ENCODE measurements around the gene DENND2A. TPM values are rescaled to one million over a fixed set of nuclear protein-coding genes. Genes with fewer than 3 reads are reported as not detected.
"Not testable (repeated sequence)": the region's sequence is repeated elsewhere in the genome, so short reads cannot be mapped to it uniquely, and the experiment has no call there.

Gene DENND2A
- total and polyA plus RNA-seq, 2 of the 4 experiments (the other 2 are of a cell fraction), result 7.5 to 10.3 TPM

GRCh38 chr7:140625908-140626868 is 14.4 kb downstream of the DENND2A start (continued):
- TF ChIP-seq USF2 (IDR thresholded peaks at IDR 0.05; ENCODE audit: low read depth, low read length) (no peak), CHD1 (IDR thresholded peaks at IDR 0.05; ENCODE audit: low read depth, low read length) (no peak), BHLHE40 (IDR thresholded peaks at IDR 0.05; ENCODE audit: low read depth, low read length) (peak; percentile 98)

GRCh38 chr7:140625192-140625558 is 15.4 kb downstream of the DENND2A start:
- H3K27me3 ChIP-seq (ENCODE audit: control insufficient read depth, insufficient read depth, low read length); H2AK9ac ChIP-seq (replicated peaks; ENCODE audit: low read depth, low read length, poor library complexity); in situ Hi-C loops (cut with MboI; ENCODE audit: low sequenced_read_pairs); dilution Hi-C loops (cut with HindIII; ENCODE audit: low sequenced_read_pairs, unreplicated experiment); H3K4me2 ChIP-seq (ENCODE audit: low read depth, low read length); BruUV-seq (replicated peaks); H3K56ac ChIP-seq (ENCODE audit: extremely low read depth, insufficient read depth, low read length); DNase-seq; H3K23ac ChIP-seq (ENCODE audit: low read depth, low read length); POLR2A ChIA-PET (ENCODE audit: unreplicated experiment); H4K20me1 ChIP-seq (ENCODE audit: insufficient read depth, low read length); ATAC-seq (ENCODE audit: low read depth); H3K9ac ChIP-seq (ENCODE audit: low read depth, low read length); intact Hi-C loops (cut with micrococcal nuclease); CTCF ChIA-PET; H3K4me3 ChIP-seq (ENCODE audit: insufficient read depth, low read depth, low read length); H3K27ac ChIP-seq (ENCODE audit: insufficient read depth, low read length); H2AFZ ChIP-seq (replicated peaks; ENCODE audit: low read length, poor library complexity); H3K9me3 ChIP-seq (ENCODE audit: control insufficient read depth, insufficient read depth, low read length): not testable (repeated sequence)
- Histone ChIP-seq H4K5ac (ENCODE audit: low read depth, low read length) (peak overlapping the region; percentile 18; the same call in 1 of the 2 replicates), H3K18ac (ENCODE audit: low read depth, low read length) (peak overlapping the region; percentile 26; the same call in 1 of the 2 replicates), H2AK5ac (ENCODE audit: low read depth, low read length) (peak overlapping the region; percentile 79), H3K36me3 (ENCODE audit: control insufficient read depth, insufficient read depth, low read length) (peaks cover 15% of the 10 kb centered on the region), H2BK20ac (ENCODE audit: low read depth, low read length) (peak overlapping the region; percentile 57), H3K4me1 (ENCODE audit: control insufficient read depth, insufficient read depth, low read length) (peaks cover 19% of the 10 kb centered on the region), H4K8ac (ENCODE audit: low read depth in 2 of 2, low read length in 2 of 2) (peak overlapping the region; percentile 14 to 68; a peak in 3 of 4 replicates), H4K91ac (ENCODE audit: insufficient read depth, low read depth, low read length) (0 out of 2 replicates have a peak overlapping the region, but pooled peaks have one; percentile 30), H3K4ac (ENCODE audit: low read depth, low read length) (peak overlapping the region; percentile 74), H2BK5ac (ENCODE audit: low read depth, low read length, poor library complexity, severe bottlenecking) (peak overlapping the region; percentile 93), H2BK120ac (ENCODE audit: low read depth, low read length) (peak overlapping the region; percentile 41; the same call in 1 of the 2 replicates), H2BK15ac (ENCODE audit: low read depth, low read length) (peak overlapping the region; percentile 3; the same call in 1 of the 3 replicates), H3K79me1 (ENCODE audit: low read depth in 1 of 2, low read length in 2 of 2) (peaks cover 17 to 69% of the 10 kb centered on the region in 2 experiments), H3K9me1 (ENCODE audit: insufficient read depth, low read length) (peaks cover 18% of the 10 kb centered on the region; the same call in 1 of the 2 replicates), H3K14ac (replicated peaks; ENCODE audit: low read depth, low read length) (0 out of 2 replicates have a peak overlapping the region, but pooled peaks have one; percentile 7)
- 97% methylated on average over 6 of the region's 10 CpGs; no CpG with 5 or more reads in 1 of the 2 experiments for WGBS, 2 experiments (ENCODE audit: extremely low coverage in 2 of 2, insufficient read length in 1 of 2)

All from IMR-90 (cell line).